SHP77 treated with DMSO at 0.1 percent for 48 hours (cell line): ENCODE data around the gene WDFY4.

Experiments
- DNase-seq: peaks from one replicate; lab custom pipeline; 2025; lab: John Stamatoyannopoulos, UW

Gene WDFY4

DNA sequence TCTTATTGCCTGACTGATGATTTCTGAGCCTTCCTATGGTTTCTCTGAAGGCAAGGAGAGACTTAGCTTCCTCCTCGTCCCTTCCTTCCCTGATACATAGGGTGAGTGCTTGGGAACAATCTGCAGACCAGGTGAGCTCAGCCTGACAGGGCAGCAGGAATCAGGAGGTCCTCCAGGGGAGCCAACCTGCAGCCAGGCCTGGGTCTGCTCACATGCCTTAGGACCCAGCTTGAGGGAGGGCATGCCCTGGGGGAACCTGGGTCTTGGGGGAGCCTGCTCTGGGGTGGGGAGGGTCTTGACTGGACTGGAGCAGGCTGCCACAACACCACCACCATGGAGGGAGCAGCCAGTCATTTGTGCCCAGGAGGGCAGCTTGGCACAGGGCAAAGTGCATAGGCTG, 197.3 kb downstream of the WDFY4 start:
- DNase-seq, result no peak

GRCh38 chr10:48882881-48883280, 198.2 kb downstream of the WDFY4 start:
- DNase-seq, result no peak

- no peak for DNase-seq
These were observed 199.0 kb downstream of the WDFY4 start for GRCh38 chr10:48883701-48884100.

DNA sequence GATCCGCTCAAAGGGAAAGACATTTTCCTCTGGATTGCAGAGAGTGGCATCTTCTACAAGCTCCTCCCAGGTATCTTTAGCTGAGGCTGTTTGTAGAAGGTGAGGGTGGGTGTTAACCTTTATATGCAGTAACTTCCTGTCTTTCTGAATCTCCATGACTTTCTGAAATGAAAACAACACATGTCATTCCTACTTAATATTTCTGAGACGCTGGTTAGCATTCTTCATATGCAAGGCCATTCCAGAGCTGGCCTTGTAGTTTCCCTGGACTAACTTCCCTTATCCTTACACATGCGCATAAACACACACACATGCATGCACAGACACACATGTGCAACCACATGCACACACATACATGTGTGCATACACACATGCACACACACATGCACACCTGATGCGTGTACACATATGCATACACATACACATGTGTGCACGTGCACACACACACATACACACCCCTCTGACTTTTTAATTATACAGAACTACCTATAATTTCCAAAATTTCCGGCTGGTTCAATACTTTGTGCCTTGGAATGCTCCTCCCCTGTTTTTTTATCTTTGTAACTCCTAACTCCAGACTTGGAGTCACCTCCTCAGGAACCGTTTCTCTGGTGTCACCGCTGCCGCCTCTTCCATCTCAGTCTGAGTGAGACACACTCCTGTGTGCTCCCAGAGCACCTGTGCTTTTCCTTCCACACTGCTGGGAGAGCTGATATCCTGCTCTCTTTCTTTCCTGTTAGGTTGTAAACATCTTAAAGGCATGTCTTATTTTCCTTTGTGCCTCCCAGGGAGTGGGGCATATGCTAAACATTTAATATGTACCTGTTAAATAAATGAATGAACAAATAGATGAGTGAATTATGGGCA, 199.7 kb downstream of the WDFY4 start:
- DNase-seq, result no peak

GRCh38 chr10:48885376-48885775, 200.7 kb downstream of the WDFY4 start:
- DNase-seq, result no peak

DNA sequence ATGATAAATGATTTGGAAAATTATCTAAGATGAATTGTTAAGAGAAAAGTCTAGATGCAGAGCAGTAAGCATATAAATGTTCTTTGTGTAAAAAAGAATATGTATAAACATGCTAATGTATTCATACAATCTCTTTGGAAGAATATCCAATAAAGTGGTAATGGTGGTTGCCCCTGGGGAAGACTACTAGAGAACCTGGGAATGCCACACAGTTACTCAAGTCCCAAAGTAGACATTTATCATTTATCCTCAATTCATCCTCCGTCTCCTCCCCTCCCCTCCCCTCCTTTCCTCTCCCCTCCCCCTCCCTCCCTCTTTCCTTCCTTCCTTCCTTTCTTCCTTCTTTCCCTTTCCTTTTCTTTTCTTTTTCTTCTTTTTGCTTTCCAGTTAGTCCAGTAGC, 203.3 kb downstream of the WDFY4 start:
- DNase-seq, result no peak

- DNase-seq, result no peak
These were observed 206.5 kb downstream of the WDFY4 start for GRCh38 chr10:48890888-48891850.

DNA sequence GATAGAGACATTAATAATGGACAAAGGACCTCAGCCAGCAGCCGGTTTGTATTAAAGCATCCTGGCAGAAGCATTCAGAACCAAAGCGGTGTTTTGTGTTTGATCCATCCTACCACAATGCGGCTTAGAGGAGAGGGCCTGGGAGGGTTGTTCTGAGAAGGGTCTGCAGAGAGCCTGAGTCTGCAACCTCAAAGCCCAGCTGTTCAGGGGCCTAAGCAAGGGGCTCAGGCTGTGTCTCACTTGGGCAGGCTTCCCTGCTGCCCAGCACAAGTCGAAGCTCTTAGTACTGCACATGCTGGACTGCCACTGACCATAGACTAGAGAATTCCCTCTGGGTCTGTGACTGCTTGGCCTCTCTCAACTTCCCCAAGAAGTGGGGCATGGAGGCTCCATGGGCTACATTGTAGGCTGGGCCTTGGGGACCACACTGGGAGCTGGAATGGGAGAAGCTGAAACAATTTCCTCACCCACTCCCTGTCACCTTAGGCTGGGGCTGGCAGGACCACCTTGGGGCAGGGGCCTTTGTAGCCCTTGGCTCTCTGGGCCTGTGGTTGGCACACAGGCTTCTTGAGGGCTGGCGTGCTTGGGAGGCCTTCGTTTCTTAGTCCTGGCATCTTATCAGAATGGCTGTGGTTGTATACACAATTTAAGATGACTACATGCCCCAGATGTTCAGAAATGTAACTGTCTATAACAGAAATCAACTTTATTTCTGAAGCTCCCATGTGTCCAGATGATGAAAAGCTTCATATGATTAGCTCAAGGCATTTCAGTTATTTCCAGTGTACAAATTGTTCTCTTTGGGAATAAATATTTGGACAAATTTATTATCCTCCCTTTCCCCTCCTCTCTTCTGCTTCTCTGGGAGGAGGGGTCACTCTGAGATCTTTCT, 210.5 kb downstream of the WDFY4 start:
- DNase-seq, result no peak

DNA sequence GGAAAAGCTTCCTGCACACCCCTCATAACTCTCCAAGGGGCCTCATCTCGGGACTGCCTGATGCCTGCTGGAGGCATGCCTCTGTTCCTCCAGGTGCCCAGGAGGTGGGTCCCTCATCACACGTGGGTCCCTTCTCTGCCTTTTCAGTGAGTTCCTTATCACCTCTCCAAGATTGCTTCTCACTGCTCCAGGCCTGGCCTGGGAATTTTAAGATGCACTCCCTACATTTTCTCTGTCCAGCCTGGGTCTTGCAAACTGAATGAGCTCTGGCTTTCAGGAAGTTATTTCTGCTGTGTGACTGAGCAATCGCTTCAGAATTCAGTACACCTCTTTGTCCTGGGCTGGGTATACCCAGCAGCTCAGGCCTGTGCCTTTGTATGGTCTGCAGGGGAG, 211.1 kb downstream of the WDFY4 start:
- no peak for DNase-seq

DNA sequence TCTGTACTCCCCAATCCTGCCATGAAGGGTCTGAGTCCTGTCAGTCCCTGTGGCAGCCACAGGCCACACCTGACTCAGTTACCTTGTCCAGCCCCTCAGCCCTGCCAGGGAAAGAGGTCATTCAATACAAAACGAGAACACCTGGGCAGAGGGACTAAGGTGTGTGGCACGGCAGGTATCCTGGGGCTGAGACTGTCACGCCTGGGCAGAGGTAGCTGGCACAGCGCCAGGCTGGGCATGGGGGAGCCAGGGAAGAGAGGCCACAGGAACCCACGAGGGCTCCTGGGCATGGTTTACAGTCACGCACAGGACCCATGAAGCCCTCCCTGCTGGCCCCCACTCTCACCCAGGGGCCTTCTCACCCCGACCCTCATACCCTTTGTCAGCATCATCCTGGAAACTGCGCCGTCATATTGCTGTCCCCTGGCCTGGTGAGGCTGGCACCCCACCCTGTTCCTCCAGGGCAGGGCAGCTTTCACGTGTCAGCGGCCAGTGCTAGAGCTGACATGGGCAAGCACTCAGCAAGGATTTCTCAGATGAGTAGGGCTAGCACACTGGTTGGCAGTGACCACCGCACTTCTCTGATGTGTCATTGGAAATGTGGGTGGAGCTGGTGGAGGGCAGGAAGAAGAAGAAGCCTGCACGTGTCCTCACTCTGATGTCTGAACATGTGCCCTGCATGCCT, 212.2 kb downstream of the WDFY4 start:
- DNase-seq, result no peak

- no peak for DNase-seq
These were observed 212.7 kb downstream of the WDFY4 start for GRCh38 chr10:48897441-48897790.

- no peak for DNase-seq
These were observed 213.8 kb downstream of the WDFY4 start for GRCh38 chr10:48898426-48898825.

DNA sequence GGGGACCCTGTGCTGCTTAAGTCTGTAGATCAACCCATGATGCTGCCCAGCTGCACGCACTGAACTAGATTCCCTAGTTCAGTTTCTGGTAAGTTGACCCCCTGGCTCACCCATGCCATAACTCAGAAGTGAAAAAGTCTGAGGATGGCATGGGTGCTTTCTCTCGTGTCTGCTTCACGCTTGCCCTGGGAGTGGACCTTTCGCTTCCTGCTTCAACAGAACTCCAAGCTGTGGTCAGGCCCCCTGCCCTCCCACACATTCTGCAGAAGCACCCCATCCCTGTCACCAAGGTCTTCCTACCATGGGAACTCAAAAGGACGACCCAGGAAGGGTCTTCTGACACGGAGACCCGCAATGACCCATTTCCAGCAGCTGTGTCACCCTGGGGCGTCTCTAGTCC, 215.1 kb downstream of the WDFY4 start:
- no peak for DNase-seq

DNA sequence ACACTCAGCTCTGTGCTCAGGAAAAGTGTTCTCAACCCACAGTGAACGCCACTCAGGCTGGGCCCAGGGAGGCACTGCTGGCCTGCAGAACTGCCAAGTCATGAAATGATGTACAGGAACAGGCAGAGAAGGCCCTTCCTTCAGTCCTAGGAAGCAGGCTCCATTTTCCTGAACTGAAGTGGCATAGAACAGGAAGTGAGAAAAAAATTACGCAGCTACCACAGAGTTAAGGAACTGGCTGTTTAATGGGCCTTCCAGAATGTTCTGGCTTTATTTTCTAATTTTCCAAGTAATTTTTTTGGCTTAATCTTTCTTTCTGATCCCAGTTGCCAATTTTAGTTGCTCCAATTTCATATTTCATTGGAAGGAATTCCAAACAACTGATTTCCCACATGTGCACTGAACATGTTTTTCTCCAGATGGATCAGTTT, 215.7 kb downstream of the WDFY4 start:
- no peak for DNase-seq

DNA sequence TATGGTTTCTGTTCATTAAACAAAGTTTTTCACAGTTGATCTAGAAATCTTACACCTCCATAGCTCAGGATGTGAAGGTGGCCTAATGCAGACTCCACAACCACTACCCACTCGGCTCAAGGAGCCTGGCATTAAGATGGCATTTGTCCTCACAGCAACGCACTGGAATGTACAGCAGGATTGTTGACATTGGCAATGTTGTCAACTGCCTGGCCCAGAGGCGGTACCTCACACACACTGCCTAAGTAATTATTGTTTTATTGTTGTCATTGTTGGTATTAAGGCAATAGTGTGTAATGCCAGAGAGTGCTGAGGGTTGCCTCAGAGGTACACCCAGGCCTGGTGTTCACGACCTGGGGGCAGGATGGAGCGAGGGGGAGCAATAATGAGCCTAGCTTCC, 216.6 kb downstream of the WDFY4 start:
- no peak for DNase-seq

DNA sequence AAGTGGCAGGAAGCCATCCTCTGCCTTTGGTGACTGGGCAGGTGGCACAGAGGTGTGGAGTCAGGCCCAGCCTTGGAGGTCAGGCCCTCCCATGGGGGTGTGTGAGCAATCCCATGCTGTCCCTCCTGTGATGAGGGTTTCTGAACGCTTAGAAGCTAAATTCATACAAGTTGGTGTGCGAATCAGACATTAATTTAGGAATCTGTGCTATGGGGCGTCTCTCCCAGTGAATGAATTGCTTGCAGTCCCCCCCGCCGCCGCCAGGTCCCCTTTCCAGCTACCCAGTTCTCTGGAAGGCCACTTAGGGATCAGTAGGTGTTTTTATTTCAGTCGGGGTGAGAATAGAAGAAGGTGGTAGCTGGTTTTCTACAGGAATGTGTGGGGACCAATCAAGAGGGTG, 217.4 kb downstream of the WDFY4 start:
- no peak for DNase-seq

GRCh38 chr10:48903151-48903550, 218.5 kb downstream of the WDFY4 start:
- no peak for DNase-seq

DNA sequence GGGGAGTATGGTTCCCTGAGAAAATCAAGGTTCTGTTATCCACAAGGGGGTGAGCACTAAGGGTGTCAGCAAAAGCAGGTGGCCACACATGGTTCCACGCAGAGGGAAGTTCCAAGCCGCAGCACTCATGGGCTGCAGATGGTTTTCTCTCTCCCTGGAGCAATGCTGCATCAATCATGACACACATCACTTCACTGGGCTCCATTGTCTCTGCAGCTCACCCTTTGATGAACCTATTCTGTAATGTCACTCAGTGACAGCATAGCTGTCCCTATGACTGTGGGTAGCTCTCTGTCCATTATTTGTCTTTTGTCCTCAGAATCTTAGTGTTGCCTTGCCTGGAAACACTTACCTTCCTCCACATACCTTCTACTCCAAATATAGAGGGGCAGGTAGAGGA, 220.2 kb downstream of the WDFY4 start:
- no peak for DNase-seq

- no peak for DNase-seq
These were observed 220.6 kb downstream of the WDFY4 start for GRCh38 chr10:48905311-48905710.

DNA sequence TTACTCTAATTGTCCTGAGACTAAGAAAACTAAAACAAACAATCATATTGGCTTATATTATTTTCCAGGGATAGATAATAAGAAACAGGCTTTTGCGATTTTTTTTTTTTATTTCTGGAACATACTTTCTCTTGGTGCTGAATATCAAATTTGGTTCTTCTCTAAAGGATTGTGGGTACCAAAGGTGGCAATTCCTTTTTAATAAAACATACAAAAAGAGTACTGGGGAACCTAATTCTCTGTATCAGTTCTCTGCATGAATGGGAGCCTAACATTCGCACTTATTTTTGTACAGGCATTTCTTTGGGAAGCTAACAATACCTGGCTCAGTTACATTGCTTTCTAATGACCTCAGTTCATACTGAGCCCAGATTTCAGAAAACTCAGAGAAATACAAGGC, 222.2 kb downstream of the WDFY4 start:
- no peak for DNase-seq

DNA sequence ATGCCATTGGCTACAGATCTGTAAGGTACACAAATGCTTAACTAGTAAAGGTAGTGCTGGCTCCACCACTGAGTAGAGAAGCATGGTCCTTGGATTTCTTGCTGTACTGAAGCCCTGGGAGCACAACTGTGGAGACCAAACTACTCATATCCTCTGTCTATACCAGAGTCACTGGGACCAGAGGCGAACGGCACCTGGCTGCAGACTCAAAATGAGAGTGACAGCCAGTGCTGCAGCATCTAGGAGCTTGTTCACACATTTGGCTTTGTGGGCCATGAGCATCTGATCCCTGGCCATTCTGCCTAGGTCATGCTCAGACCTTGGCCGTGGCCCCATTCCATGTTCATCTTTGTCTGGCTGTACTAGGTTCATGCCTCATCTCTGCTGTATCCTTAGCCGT, 223.1 kb downstream of the WDFY4 start:
- DNase-seq, result no peak
